Keratinocyte (primary cell): ENCODE measurements around the gene PADI1. TPM values are rescaled to one million over a fixed set of nuclear protein-coding genes. Genes with fewer than 3 reads are reported as not detected.

Source experiments
- DNase-seq: peaks from one replicate; pipeline ENCODE4 v3.0.0-alpha.2; 2011; ENCODE audit warnings: low read depth, missing footprints, low spot score
- FAIRE-seq: peaks from 2 replicates; lab custom pipeline; 2011; peaks lifted over from hg19 to GRCh38; lab: Jason Lieb, UNC
- H2AFZ ChIP-seq: 2 replicates; pipeline ENCODE4 v1.6.0; 2012; ENCODE audit warnings: low read length, control low read depth, inconsistent platforms; ENCODE audit not compliant: control insufficient read depth
- H3K27ac ChIP-seq: 2 replicates; pipeline ENCODE4 v1.5.1; 2011; ENCODE audit warnings: low read length; ENCODE audit not compliant: control insufficient read depth, insufficient read depth
- H3K27me3 ChIP-seq: 3 replicates; pipeline ENCODE4 v1.6.0; 2011; ENCODE audit warnings: low read length; ENCODE audit not compliant: control insufficient read depth, insufficient read depth; ENCODE audit errors: extremely low read depth
- H3K36me3 ChIP-seq, 2 experiments: 2 replicates in 1 of 2; 3 replicates in 1 of 2; pipeline ENCODE4 v1.5.1; 2011; ENCODE audit warnings: low read length in 2 of 2, mild to moderate bottlenecking in 1 of 2; ENCODE audit not compliant: control insufficient read depth in 2 of 2, insufficient read depth in 2 of 2; ENCODE audit errors: extremely low read depth in 1 of 2
- H3K4me1 ChIP-seq: 3 replicates; pipeline ENCODE4 v1.5.1; 2011; ENCODE audit warnings: low read length; ENCODE audit not compliant: control insufficient read depth, insufficient read depth; ENCODE audit errors: extremely low read depth
- H3K4me2 ChIP-seq: 3 replicates; pipeline ENCODE4 v1.6.0; 2011; ENCODE audit warnings: low read depth, low read length; ENCODE audit not compliant: control insufficient read depth, insufficient read depth; ENCODE audit errors: extremely low read depth
- H3K4me3 ChIP-seq, 3 experiments: fragments of 200-600 bp in 1 of 3; sonication (generic) in 1 of 3; 2 replicates in 2 of 3; 3 replicates in 1 of 3; pipeline ENCODE4 v1.5.1; 2011 to 2016; ENCODE audit warnings: low read length in 3 of 3, mild to moderate bottlenecking in 3 of 3, control low read depth in 2 of 3, inconsistent platforms in 1 of 3, low read depth in 1 of 3, mixed read lengths in 1 of 3, mixed run types in 1 of 3, moderate library complexity in 1 of 3; ENCODE audit not compliant: control insufficient read depth in 2 of 3, insufficient read depth in 2 of 3; ENCODE audit errors: extremely low read depth in 1 of 3
- H3K79me2 ChIP-seq: 2 replicates; pipeline ENCODE4 v1.6.0; 2012; ENCODE audit warnings: low read length; ENCODE audit not compliant: control insufficient read depth, insufficient read depth
- H3K9ac ChIP-seq: 3 replicates; pipeline ENCODE4 v1.6.0; 2011; ENCODE audit warnings: low read length; ENCODE audit not compliant: control insufficient read depth, insufficient read depth; ENCODE audit errors: extremely low read depth
- H3K9me1 ChIP-seq: 3 replicates; pipeline ENCODE4 v1.6.0; 2011; ENCODE audit warnings: low read length; ENCODE audit not compliant: control insufficient read depth, insufficient read depth; ENCODE audit errors: extremely low read depth
- H3K9me3 ChIP-seq: 2 replicates; pipeline ENCODE4 v1.5.1; 2012; ENCODE audit warnings: low read depth, low read length; ENCODE audit not compliant: control insufficient read depth
- H4K20me1 ChIP-seq: 3 replicates; pipeline ENCODE4 v1.6.0; 2011; ENCODE audit warnings: low read length; ENCODE audit not compliant: control insufficient read depth, insufficient read depth; ENCODE audit errors: extremely low read depth
- CTCF ChIP-seq, 3 experiments: IDR thresholded peaks in 1 of 3; conservative IDR thresholded peaks in 1 of 3; optimal IDR thresholded peaks in 1 of 3; 2 replicates in 2 of 3; 3 replicates in 1 of 3; pipeline versions ENCODE3 to v1.5.1; 2011; ENCODE audit warnings: low read length in 3 of 3, mild to moderate bottlenecking in 3 of 3, moderate library complexity in 2 of 3, control low read depth in 1 of 3, inconsistent platforms in 1 of 3; ENCODE audit not compliant: insufficient read depth in 2 of 3; ENCODE audit errors: extremely low read depth in 1 of 3
- EZH2 ChIP-seq: IDR thresholded peaks from one replicate; pipeline ENCODE4 v1.6.1; 2012; ENCODE audit warnings: inconsistent platforms, mild to moderate bottlenecking, low read length, moderate library complexity
- dilution Hi-C: fragments of 300-500 bp; cut with MboI; formaldehyde crosslinking; loops from one replicate; pipeline ENCODE4 v1.7.0; 2020; ENCODE audit warnings: low sequenced_read_pairs; ENCODE audit not compliant: extremely low pct_ligation_motif_present
- polyA plus RNA-seq, 5 experiments: library from polyadenylated mRNA; depleted of rRNA in 3 of 5; stranded (reverse) in 3 of 5; stranded (forward) in 1 of 5; unstranded in 1 of 5; fragments of >200 nt; gene quantifications; 1 replicate in 1 of 5; 2 replicates in 3 of 5; 3 replicates in 1 of 5; pipeline versions ENCODE4 v1.2.1 to v1.2.3, GENCODE V29; 2011 to 2012; ENCODE audit warnings: missing spikeins in 2 of 5, low read depth in 1 of 5, low replicate concordance in 1 of 5

PADI1 gene
- polyA plus RNA-seq, 1 donor (not counting 4 experiments of a cell fraction or from before 2014, with no cell fraction given) = 0.96 TPM

DNA sequence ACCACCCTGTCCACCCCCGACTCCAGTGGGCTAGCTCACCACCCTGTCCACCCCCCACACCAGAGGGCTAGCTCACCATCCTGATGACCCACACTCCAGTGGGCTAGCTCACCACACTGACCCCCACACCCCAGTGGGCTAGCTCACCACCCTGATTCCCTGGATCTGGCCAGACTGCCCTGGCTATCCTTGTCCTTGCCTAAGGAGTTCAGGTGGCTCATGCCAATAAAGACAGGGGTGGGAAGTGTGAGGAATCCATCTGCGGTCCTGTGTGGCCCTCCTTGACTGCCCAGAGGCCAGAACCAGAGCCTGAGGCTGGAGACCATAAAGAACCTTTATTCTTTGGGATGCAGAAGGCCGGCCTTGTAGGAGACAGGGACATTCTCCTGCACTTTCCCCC lies 3.6 kb downstream of the PADI1 start:
- no peak overlapping the region for H2AFZ ChIP-seq
- FAIRE-seq (peak; percentile 13), DNase-seq (no peak)
- peak overlapping the region; percentile 40 for H3K27ac ChIP-seq
- H3K4me2 ChIP-seq = no peak overlapping the region
- no peak overlapping the region for H3K4me3 ChIP-seq
- no peak for TF ChIP-seq EZH2
- TF ChIP-seq CTCF (optimal IDR thresholded peaks at IDR 0.05 in 1 of 3, IDR thresholded peaks at IDR 0.05 in 1 of 3, conservative IDR thresholded peaks at IDR 0.05 in 1 of 3; ENCODE audit: extremely low read depth in 1 of 3, insufficient read depth in 2 of 3, low read length in 3 of 3) = no peak
- H3K9me1 ChIP-seq = peaks cover 2% of the 10 kb centered on the region
- no peaks in the 10 kb centered on the region for H3K9me3 ChIP-seq
- no peak overlapping the region for H3K9ac ChIP-seq
- no peaks in the 10 kb centered on the region for H3K36me3 ChIP-seq
- H4K20me1 ChIP-seq = no peaks in the 10 kb centered on the region
- peaks cover 64% of the 10 kb centered on the region for H3K4me1 ChIP-seq
- H3K27me3 ChIP-seq = no peaks in the 10 kb centered on the region
- dilution Hi-C loops = no loop called here
- H3K79me2 ChIP-seq = no peaks in the 10 kb centered on the region

GRCh38 chr1:17209430-17209829 lies 4.5 kb downstream of the PADI1 start:
- Histone ChIP-seq H3K9me3 (no peaks in the 10 kb centered on the region), H3K27me3 (no peaks in the 10 kb centered on the region), H3K4me2 (no peak overlapping the region), H4K20me1 (no peaks in the 10 kb centered on the region), H2AFZ (no peak overlapping the region), H3K27ac (no peak overlapping the region), H3K79me2 (no peaks in the 10 kb centered on the region), H3K4me3 (no peak overlapping the region), H3K9ac (peak overlapping the region; percentile 7), H3K9me1 (peaks cover 2% of the 10 kb centered on the region), H3K4me1 (peaks cover 62% of the 10 kb centered on the region), H3K36me3 (no peaks in the 10 kb centered on the region)
- DNase-seq (no peak), FAIRE-seq (no peak)
- TF ChIP-seq CTCF (optimal IDR thresholded peaks at IDR 0.05 in 1 of 3, IDR thresholded peaks at IDR 0.05 in 1 of 3, conservative IDR thresholded peaks at IDR 0.05 in 1 of 3; ENCODE audit: extremely low read depth in 1 of 3, insufficient read depth in 2 of 3, low read length in 3 of 3) (no peak), EZH2 (no peak)
- dilution Hi-C loops = no loop called here
